ENCODE measurements around the gene MYLK. TPM values are rescaled to one million over a fixed set of nuclear protein-coding genes. Genes with fewer than 3 reads are reported as not detected.
A peak's percentile ranks its signal among the peaks of the same experiment; 100 is the strongest.

MYLK gene
- total RNA-seq, 1 donor from 2014 or later, result 24.3 TPM

DNA sequence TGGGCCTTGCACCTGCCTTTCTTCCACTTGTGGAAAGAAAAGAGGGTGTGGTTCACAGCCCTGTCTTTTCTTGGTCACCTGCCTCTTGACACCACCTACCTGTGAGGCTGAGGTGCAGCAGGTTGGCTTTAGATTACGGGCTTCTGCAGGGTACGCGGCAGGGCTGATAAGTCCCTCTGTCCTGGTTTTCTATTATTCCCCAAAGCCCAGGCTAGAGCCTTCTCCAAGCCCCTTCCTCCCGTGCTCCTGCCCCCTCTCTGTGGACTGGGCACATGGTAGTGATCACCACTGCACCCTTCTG, 254.4 kb downstream of the MYLK start:
- Mint-ChIP-seq H3K4me3 (ENCODE audit: unreplicated experiment) (no peak overlapping the region), H3K36me3 (ENCODE audit: unreplicated experiment) (peaks cover 6% of the 10 kb centered on the region), H3K9me3 (ENCODE audit: unreplicated experiment) (no peaks in the 10 kb centered on the region), H3K4me1 (ENCODE audit: unreplicated experiment) (peaks cover 39% of the 10 kb centered on the region), H3K27ac (ENCODE audit: unreplicated experiment) (no peak overlapping the region), H3K27me3 (ENCODE audit: unreplicated experiment) (no peaks in the 10 kb centered on the region)
- no peak for DNase-seq (ENCODE audit: extremely low spot score, unreplicated experiment)
- TF ChIP-seq, protein P1, sequence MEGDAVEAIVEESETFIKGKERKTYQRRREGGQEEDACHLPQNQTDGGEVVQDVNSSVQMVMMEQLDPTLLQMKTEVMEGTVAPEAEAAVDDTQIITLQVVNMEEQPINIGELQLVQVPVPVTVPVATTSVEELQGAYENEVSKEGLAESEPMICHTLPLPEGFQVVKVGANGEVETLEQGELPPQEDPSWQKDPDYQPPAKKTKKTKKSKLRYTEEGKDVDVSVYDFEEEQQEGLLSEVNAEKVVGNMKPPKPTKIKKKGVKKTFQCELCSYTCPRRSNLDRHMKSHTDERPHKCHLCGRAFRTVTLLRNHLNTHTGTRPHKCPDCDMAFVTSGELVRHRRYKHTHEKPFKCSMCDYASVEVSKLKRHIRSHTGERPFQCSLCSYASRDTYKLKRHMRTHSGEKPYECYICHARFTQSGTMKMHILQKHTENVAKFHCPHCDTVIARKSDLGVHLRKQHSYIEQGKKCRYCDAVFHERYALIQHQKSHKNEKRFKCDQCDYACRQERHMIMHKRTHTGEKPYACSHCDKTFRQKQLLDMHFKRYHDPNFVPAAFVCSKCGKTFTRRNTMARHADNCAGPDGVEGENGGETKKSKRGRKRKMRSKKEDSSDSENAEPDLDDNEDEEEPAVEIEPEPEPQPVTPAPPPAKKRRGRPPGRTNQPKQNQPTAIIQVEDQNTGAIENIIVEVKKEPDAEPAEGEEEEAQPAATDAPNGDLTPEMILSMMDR (IDR thresholded peaks at IDR 0.05), result no peak

DNA sequence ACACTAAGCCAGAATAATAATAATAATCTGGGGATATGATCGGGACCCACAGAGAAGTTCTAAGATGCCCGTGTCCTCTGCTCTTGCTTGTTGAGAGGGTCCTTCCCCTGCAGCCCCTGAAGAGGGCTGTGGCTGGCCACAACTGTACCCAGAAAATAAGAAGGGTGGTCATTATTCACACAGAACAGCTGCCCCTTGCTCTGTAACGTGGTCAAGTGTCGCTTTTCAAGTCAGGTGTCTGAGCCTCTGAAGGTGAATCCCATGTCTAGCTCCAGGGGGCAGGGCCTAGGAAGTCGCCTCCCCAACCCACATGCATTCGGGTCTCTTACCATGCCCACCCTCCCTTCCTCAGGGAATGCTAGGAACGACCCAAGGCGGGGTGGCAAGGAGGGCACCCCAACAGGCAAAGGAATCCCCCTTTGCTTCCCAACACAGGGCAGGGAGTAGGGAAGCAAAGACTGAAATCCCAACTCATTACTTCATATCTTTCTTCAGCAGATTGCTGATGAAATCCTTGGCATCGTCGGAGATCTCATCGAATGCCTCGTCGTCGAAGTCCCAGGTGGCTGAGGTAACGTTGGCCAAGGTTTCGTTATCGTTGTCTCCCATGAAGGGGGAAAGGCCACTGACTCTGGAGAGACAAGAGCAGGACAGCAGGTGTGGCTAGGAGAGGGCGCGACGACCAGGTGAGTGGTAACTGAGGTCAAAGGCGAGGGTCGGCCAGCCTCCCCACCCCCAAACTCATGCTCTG, 255.0 kb downstream of the MYLK start:
- DNase-seq (ENCODE audit: extremely low spot score, unreplicated experiment), result peak; percentile 60
- Mint-ChIP-seq H3K9me3 (ENCODE audit: unreplicated experiment) (no peaks in the 10 kb centered on the region), H3K27me3 (ENCODE audit: unreplicated experiment) (no peaks in the 10 kb centered on the region), H3K27ac (ENCODE audit: unreplicated experiment) (no peak overlapping the region), H3K4me3 (ENCODE audit: unreplicated experiment) (no peak overlapping the region), H3K4me1 (ENCODE audit: unreplicated experiment) (peaks cover 39% of the 10 kb centered on the region), H3K36me3 (ENCODE audit: unreplicated experiment) (peaks cover 6% of the 10 kb centered on the region)
- TF ChIP-seq, protein P1 (IDR thresholded peaks at IDR 0.05), result no peak

DNA sequence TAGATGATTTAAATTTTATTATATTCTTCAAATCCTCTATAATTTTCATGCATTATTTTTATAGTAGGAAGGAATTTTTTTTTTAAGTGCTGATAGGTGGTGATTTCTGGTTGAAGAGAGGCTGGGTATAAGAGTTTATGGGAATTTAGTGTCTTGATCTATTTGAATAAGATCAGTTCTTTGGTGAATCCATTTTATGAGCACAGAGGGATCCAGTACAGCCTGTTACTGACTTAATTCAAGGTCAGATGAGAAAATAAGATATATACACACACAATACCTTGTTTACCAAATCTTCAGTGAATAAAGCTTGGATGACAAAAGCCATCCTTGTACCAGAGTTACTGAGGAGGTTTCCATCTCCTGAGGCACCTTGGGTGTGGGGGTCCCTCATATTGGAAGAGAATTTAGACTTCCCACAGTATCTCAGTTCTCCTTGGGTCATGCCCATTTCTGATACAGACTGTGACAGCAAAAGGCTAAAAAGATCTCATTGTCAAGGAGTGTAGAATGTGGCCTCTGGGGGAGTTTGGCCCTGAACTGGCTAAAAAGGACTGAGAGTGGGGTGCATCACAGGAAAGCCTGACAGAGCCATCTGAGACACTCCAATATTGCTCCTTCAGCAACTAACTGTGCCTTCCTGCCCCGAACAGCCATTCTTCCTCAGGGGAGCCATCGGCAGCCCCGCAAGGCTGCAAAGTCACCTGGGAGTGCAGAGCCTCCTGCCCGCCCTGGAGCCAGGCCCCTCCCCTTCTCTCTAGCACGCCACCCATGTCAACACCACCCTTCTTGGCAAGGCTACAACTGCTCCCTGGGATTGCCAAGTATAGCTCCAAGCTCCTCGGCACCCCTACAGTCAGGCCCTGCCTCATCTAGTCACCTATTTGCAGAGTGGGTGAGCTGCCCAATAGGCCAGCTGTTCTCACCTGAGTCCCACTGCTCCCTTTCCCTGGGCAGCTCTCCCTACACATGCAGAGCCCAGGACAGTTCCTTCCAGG, 256.2 kb downstream of the MYLK start:
- peaks cover 35% of the 10 kb centered on the region for H3K4me1 Mint-ChIP-seq (ENCODE audit: unreplicated experiment)
- no peak overlapping the region for H3K4me3 Mint-ChIP-seq (ENCODE audit: unreplicated experiment)

GRCh38 chr3:123626881-123627280, 257.3 kb downstream of the MYLK start:
- H3K36me3 Mint-ChIP-seq (ENCODE audit: unreplicated experiment), result peaks cover 10% of the 10 kb centered on the region
- TF ChIP-seq, protein P1 (IDR thresholded peaks at IDR 0.05), result no peak
- H3K27me3 Mint-ChIP-seq (ENCODE audit: unreplicated experiment), result no peaks in the 10 kb centered on the region
- DNase-seq (ENCODE audit: extremely low spot score, unreplicated experiment), result peak; percentile 23
- no peaks in the 10 kb centered on the region for H3K9me3 Mint-ChIP-seq (ENCODE audit: unreplicated experiment)
- no peak overlapping the region for H3K4me3 Mint-ChIP-seq (ENCODE audit: unreplicated experiment)
- peaks cover 32% of the 10 kb centered on the region for H3K4me1 Mint-ChIP-seq (ENCODE audit: unreplicated experiment)
- H3K27ac Mint-ChIP-seq (ENCODE audit: unreplicated experiment), result no peak overlapping the region

More for the DNA sequence above, 256.2 kb downstream of the MYLK start:
- DNase-seq (ENCODE audit: extremely low spot score, unreplicated experiment), result peak; percentile 46
- peaks cover 6% of the 10 kb centered on the region for H3K36me3 Mint-ChIP-seq (ENCODE audit: unreplicated experiment)
- no peaks in the 10 kb centered on the region for H3K9me3 Mint-ChIP-seq (ENCODE audit: unreplicated experiment)
- no peak overlapping the region for H3K27ac Mint-ChIP-seq (ENCODE audit: unreplicated experiment)
- TF ChIP-seq, protein P1 (IDR thresholded peaks at IDR 0.05), result no peak
- H3K27me3 Mint-ChIP-seq (ENCODE audit: unreplicated experiment), result no peaks in the 10 kb centered on the region

- H3K4me1 Mint-ChIP-seq (ENCODE audit: unreplicated experiment), result peaks cover 31% of the 10 kb centered on the region
- DNase-seq (ENCODE audit: extremely low spot score, unreplicated experiment), result no peak
- TF ChIP-seq, protein P1 (IDR thresholded peaks at IDR 0.05), result no peak
- H3K27ac Mint-ChIP-seq (ENCODE audit: unreplicated experiment), result no peak overlapping the region
- no peak overlapping the region for H3K4me3 Mint-ChIP-seq (ENCODE audit: unreplicated experiment)
- H3K27me3 Mint-ChIP-seq (ENCODE audit: unreplicated experiment), result no peaks in the 10 kb centered on the region
- H3K36me3 Mint-ChIP-seq (ENCODE audit: unreplicated experiment), result peaks cover 11% of the 10 kb centered on the region
- no peaks in the 10 kb centered on the region for H3K9me3 Mint-ChIP-seq (ENCODE audit: unreplicated experiment)
These were observed 259.8 kb downstream of the MYLK start for GRCh38 chr3:123624302-123624701.
